Suprapubic skin (tissue), 4 donors: ENCODE measurements around the gene NFX1. TPM values are rescaled to one million over a fixed set of nuclear protein-coding genes. Genes with fewer than 3 reads are reported as not detected.
A peak's percentile ranks its signal among the peaks of the same experiment; 100 is the strongest.

Experiments used
- DNase-seq, 2 donors: peaks; one replicate each; pipeline ENCODE4 v3.0.0-alpha.2; 2019; ENCODE audit warnings: low spot score in 2 of 2
- H3K27ac ChIP-seq: fragments of 200-600 bp; sonication (generic); one replicate; pipeline ENCODE4 v1.5.1; 2019
- H3K27me3 ChIP-seq: fragments of 200-600 bp; sonication (generic); one replicate; pipeline ENCODE4 v1.5.1; 2019
- H3K36me3 ChIP-seq: fragments of 200-600 bp; sonication (generic); one replicate; pipeline ENCODE4 v1.5.1; 2019
- H3K4me1 ChIP-seq: fragments of 200-600 bp; sonication (generic); one replicate; pipeline ENCODE4 v1.5.1; 2019
- H3K4me3 ChIP-seq: fragments of 200-600 bp; sonication (generic); one replicate; pipeline ENCODE4 v1.5.1; 2019; ENCODE audit warnings: mild to moderate bottlenecking
- H3K9me3 ChIP-seq: fragments of 200-600 bp; sonication (generic); one replicate; pipeline ENCODE4 v1.5.1; 2019
- EP300 ChIP-seq: sonication (generic); formaldehyde crosslinking; IDR thresholded peaks from one replicate; pipeline ENCODE4 v1.6.1; 2017; ENCODE audit warnings: antibody characterized with exemption
- POLR2A ChIP-seq, 2 donors: fragments of 450-650 bp; IDR thresholded peaks; one replicate each; pipeline ENCODE4 v1.6.1; 2017; ENCODE audit warnings: antibody characterized with exemption in 2 of 2, mild to moderate bottlenecking in 2 of 2, moderate library complexity in 2 of 2
- POLR2AphosphoS5 ChIP-seq, 3 donors: sonication (generic); formaldehyde crosslinking; IDR thresholded peaks; one replicate each; pipeline ENCODE4 v1.6.1; 2017; ENCODE audit warnings: antibody characterized with exemption in 3 of 3
- WGBS: methylation state at CpG from one replicate; pipeline ENCODE4 v1.1.5; 2018; 5-methylcytosine and 5-hydroxymethylcytosine counted together
- total RNA-seq, 4 donors: library from RNA; depleted of rRNA; stranded (reverse); fragments of >200 nt; gene quantifications; one replicate each; pipeline ENCODE4 v1.1.0, GENCODE V29; 2016
- TF ChIP-seq, protein P1 (sequence below), 2 donors: fragments of 200-600 bp in 1 of 2; fragments of 450-650 bp in 1 of 2; sonication (generic) in 1 of 2; IDR thresholded peaks; one replicate each; pipeline ENCODE4 v1.5.1; 2016 to 2019; ENCODE audit warnings: antibody characterized with exemption in 2 of 2, mild to moderate bottlenecking in 1 of 2, moderate library complexity in 1 of 2

The NFX1 gene
- total RNA-seq, 4 donors from 2014 or later, result 42.0 to 91.4 (median 46.0) TPM

DNA sequence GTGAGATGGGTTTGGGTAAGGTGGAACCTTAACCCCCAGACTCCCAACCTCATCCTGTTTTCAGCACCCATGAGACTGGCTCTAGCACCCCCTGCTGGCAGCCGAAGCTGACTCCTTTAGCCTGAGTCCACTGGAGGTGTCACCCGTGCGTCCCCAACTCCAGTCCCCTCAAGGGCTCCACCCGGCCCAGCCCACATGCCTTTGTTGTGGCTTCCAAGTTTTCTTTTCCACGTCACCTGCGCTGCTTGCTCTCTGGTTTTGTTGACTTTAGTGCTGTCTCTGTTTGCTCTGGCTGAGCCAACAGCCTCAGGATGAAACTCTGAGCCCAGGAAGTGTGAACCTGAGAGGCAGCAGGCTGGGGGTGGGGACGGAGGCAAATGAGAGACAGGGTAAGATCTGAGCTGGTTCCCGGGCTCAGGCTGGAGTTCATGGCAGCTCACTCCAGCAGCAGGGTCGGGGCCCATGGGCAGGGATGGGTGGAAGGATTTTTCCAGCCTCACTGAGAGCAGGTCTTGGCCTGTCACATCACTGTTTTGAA lies 125.3 kb downstream of the NFX1 start:
- Histone ChIP-seq H3K9me3 (no peaks in the 10 kb centered on the region), H3K36me3 (no peaks in the 10 kb centered on the region), H3K27ac (peak overlapping the region; percentile 86), H3K4me1 (peaks cover 53% of the 10 kb centered on the region), H3K27me3 (no peaks in the 10 kb centered on the region), H3K4me3 (no peak overlapping the region)
- 12% methylated on average over 9 of the region's 9 CpGs for WGBS
- TF ChIP-seq, protein P1, sequence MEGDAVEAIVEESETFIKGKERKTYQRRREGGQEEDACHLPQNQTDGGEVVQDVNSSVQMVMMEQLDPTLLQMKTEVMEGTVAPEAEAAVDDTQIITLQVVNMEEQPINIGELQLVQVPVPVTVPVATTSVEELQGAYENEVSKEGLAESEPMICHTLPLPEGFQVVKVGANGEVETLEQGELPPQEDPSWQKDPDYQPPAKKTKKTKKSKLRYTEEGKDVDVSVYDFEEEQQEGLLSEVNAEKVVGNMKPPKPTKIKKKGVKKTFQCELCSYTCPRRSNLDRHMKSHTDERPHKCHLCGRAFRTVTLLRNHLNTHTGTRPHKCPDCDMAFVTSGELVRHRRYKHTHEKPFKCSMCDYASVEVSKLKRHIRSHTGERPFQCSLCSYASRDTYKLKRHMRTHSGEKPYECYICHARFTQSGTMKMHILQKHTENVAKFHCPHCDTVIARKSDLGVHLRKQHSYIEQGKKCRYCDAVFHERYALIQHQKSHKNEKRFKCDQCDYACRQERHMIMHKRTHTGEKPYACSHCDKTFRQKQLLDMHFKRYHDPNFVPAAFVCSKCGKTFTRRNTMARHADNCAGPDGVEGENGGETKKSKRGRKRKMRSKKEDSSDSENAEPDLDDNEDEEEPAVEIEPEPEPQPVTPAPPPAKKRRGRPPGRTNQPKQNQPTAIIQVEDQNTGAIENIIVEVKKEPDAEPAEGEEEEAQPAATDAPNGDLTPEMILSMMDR (IDR thresholded peaks at IDR 0.05), result peak; percentile 63 to 73
- peak in 1 of 3 donors; percentile 6 for TF ChIP-seq POLR2AphosphoS5 (IDR thresholded peaks at IDR 0.05)
- TF ChIP-seq POLR2A (IDR thresholded peaks at IDR 0.05), result no peak
- peak; percentile 88 to 90 for DNase-seq

DNA sequence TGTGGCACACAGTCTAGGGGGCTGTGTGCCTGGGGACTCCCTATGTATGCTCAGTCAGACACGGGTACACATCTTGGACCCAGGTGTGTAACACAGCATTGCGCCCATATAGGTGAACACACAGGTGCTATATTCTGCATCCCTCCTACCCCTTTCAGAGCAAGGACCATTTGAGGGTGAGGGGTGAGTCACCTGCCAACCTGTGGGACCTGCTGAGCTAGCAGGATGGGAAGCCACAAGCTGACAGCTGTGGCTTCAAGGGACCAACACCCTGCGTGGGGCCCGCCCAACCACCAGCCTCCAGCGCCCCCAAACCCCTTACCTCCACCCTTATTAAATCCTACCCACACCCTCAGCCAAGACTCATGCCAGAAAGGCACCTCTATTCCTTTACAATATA lies 126.7 kb downstream of the NFX1 start:
- Histone ChIP-seq H3K27me3 (no peaks in the 10 kb centered on the region), H3K4me3 (no peak overlapping the region), H3K36me3 (no peaks in the 10 kb centered on the region), H3K9me3 (no peaks in the 10 kb centered on the region), H3K4me1 (peaks cover 53% of the 10 kb centered on the region), H3K27ac (peak overlapping the region; percentile 86)
- WGBS, result 38% methylated on average over 5 of the region's 5 CpGs
- DNase-seq, result no peak
- peak in 1 of 3 donors; percentile 17 for TF ChIP-seq POLR2AphosphoS5 (IDR thresholded peaks at IDR 0.05)
- no peak for TF ChIP-seq POLR2A (IDR thresholded peaks at IDR 0.05)

DNA sequence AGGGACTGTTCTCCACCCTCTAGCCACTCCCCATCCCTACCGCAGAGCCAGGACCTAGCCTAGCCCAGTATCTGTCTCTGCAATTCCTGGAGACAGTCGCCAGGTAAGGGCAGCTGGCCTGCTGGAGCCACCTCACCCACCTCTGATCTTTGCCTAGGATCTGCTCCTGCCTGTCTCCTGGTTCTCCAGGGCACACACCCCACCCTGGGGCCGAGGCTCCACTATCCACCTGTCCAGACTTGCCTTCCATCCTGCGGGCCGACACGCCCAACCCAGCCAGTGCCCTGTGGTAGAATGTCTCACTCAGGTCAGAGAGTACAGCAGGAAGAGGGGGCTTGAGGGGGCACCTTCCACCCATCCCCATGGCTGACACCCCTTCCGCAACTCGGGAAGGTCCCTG lies 127.8 kb downstream of the NFX1 start:
- no peaks in the 10 kb centered on the region for H3K36me3 ChIP-seq
- WGBS, result 68% methylated on average over 7 of the region's 8 CpGs
- peak in 1 of 3 donors; percentile 32 for TF ChIP-seq POLR2AphosphoS5 (IDR thresholded peaks at IDR 0.05)
- TF ChIP-seq POLR2A (IDR thresholded peaks at IDR 0.05), result no peak
- H3K4me3 ChIP-seq, result no peak overlapping the region
- peaks cover 53% of the 10 kb centered on the region for H3K4me1 ChIP-seq
- no peaks in the 10 kb centered on the region for H3K9me3 ChIP-seq
- no peaks in the 10 kb centered on the region for H3K27me3 ChIP-seq
- DNase-seq, result no peak
- H3K27ac ChIP-seq, result peak overlapping the region; percentile 86

DNA sequence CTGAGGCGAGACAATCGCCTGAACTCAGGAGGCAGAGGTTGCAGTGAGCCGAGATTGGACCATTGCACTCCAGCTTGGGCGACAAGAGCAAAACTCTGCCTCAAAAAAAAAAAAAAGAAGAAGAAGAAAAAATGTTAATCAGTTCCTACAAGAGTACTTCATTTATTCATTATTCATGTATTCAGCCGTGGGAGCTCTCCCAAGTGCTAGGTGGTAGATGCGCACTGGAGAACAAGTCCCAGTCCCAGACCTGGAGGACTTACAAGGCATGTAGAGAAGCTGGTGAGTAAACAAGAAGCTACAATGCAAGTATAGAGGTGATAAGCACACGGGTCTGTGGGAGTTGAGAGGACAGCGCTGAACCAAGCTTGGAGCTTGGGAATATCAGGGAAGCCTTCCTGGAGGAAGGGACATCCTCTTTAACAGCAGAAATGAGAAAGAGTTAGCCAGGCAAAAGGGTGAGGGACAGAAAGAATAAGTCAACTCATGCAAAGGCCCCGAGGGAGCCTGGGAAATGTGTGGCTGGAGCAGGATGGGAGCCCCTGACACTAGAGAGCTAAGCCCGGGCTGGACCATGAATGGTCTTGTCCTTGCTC lies 129.5 kb downstream of the NFX1 start:
- no peak for DNase-seq
- H3K27ac ChIP-seq, result peak overlapping the region; percentile 57
- 58% methylated on average over 10 of the region's 10 CpGs for WGBS
- H3K9me3 ChIP-seq, result no peaks in the 10 kb centered on the region
- TF ChIP-seq, protein P1 (IDR thresholded peaks at IDR 0.05), result no peak
- TF ChIP-seq POLR2AphosphoS5 (IDR thresholded peaks at IDR 0.05) (no peak), EP300 (no peak), POLR2A (IDR thresholded peaks at IDR 0.05) (no peak)
- no peaks in the 10 kb centered on the region for H3K27me3 ChIP-seq
- peaks cover 46% of the 10 kb centered on the region for H3K4me1 ChIP-seq
- H3K36me3 ChIP-seq, result no peaks in the 10 kb centered on the region
- H3K4me3 ChIP-seq, result no peak overlapping the region

Other genes starting within 250 kb of the NFX1 start
- gene SMU1, start 213.8 kb upstream of the NFX1 start, total RNA-seq, result 10 to 100 TPM; 14.3 to 18.5 (median 16.7) TPM
- gene B4GALT1, start 123.2 kb upstream of the NFX1 start, total RNA-seq, result 10 to 100 TPM; 45.1 to 68.7 (median 53.5) TPM
- gene SPINK4, start 50.3 kb upstream of the NFX1 start, total RNA-seq, result not detected
- gene BAG1, start 25.8 kb upstream of the NFX1 start, total RNA-seq, result 100 to 1,000 TPM in 1 of 4 donors, 10 to 100 TPM in 3; 63.6 to 140 (median 70.8) TPM
- 10 to 100 TPM; 43.7 to 60.3 (median 50.7) TPM for gene CHMP5, start 25.5 kb upstream of the NFX1 start, total RNA-seq
- gene AQP7, start 112.1 kb downstream of the NFX1 start, total RNA-seq, result 10 to 100 TPM in 2 of 4 donors, 1 to 10 TPM in 2; 2.1 to 66.5 (median 13.1) TPM
- 1,000 to 10,000 TPM; 1,277 to 1,951 (median 1,548) TPM for gene AQP3, start 157.1 kb downstream of the NFX1 start, total RNA-seq
- 10 to 100 TPM; 40.4 to 50.4 (median 44.1) TPM for gene NOL6, start 183.4 kb downstream of the NFX1 start, total RNA-seq
- gene ANKRD18B, start 233.7 kb downstream of the NFX1 start, total RNA-seq, result 10 to 100 TPM in 3 of 4 donors, 1 to 10 TPM in 1; 9.5 to 27.0 (median 15.7) TPM